Measurements from ENCODE around the gene AMOTL1. TPM values are rescaled to one million over a fixed set of nuclear protein-coding genes. Genes with fewer than 3 reads are reported as not detected.
"Not testable (repeated sequence)": the region's sequence is repeated elsewhere in the genome, so short reads cannot be mapped to it uniquely, and the experiment has no call there.

Gene AMOTL1
- total RNA-seq, 1 donor from 2014 or later: 4.8 TPM

GRCh38 chr11:94910779-94911178 is 142.6 kb downstream of the AMOTL1 start:
- intact Hi-C loops (cut with micrococcal nuclease): no loop called here
- H3K9me3 Mint-ChIP-seq: no peaks in the 10 kb centered on the region
- no peak overlapping the region for H3K4me3 Mint-ChIP-seq (ENCODE audit: low read depth)
- H3K4me1 Mint-ChIP-seq (ENCODE audit: low read depth): no peaks in the 10 kb centered on the region
- H3K36me3 Mint-ChIP-seq (ENCODE audit: low read depth): no peaks in the 10 kb centered on the region
- no peak overlapping the region for H3K27ac Mint-ChIP-seq
- peaks cover 5% of the 10 kb centered on the region for H3K27me3 Mint-ChIP-seq (ENCODE audit: low read depth)
- no peak for DNase-seq (ENCODE audit: low spot score)

GRCh38 chr11:94912806-94913205 is 144.7 kb downstream of the AMOTL1 start:
- H3K4me3 Mint-ChIP-seq (ENCODE audit: low read depth): no peak overlapping the region
- intact Hi-C loops (cut with micrococcal nuclease): no loop called here
- H3K4me1 Mint-ChIP-seq (ENCODE audit: low read depth): no peaks in the 10 kb centered on the region
- H3K27ac Mint-ChIP-seq: no peak overlapping the region
- no peaks in the 10 kb centered on the region for H3K9me3 Mint-ChIP-seq
- H3K27me3 Mint-ChIP-seq (ENCODE audit: low read depth): peaks cover 9% of the 10 kb centered on the region
- H3K36me3 Mint-ChIP-seq (ENCODE audit: low read depth): no peaks in the 10 kb centered on the region
- no peak for DNase-seq (ENCODE audit: low spot score)

GRCh38 chr11:94913718-94914394 is 145.7 kb downstream of the AMOTL1 start:
- not testable (repeated sequence) for H3K4me3 Mint-ChIP-seq (ENCODE audit: low read depth); H3K27ac Mint-ChIP-seq

GRCh38 chr11:94920311-94920710 is 152.2 kb downstream of the AMOTL1 start:
- H3K27ac Mint-ChIP-seq: no peak overlapping the region
- H3K4me1 Mint-ChIP-seq (ENCODE audit: low read depth): peaks cover 12% of the 10 kb centered on the region
- peaks cover 5% of the 10 kb centered on the region for H3K27me3 Mint-ChIP-seq (ENCODE audit: low read depth)
- peaks cover 6% of the 10 kb centered on the region for H3K36me3 Mint-ChIP-seq (ENCODE audit: low read depth)
- intact Hi-C loops (cut with micrococcal nuclease): no loop called here
- DNase-seq (ENCODE audit: low spot score): no peak
- H3K4me3 Mint-ChIP-seq (ENCODE audit: low read depth): no peak overlapping the region
- peaks cover 6% of the 10 kb centered on the region for H3K9me3 Mint-ChIP-seq

More at GRCh38 chr11:94913718-94914394, 145.7 kb downstream of the AMOTL1 start:
- H3K36me3 Mint-ChIP-seq (ENCODE audit: low read depth); intact Hi-C loops (cut with micrococcal nuclease); H3K9me3 Mint-ChIP-seq; H3K4me1 Mint-ChIP-seq (ENCODE audit: low read depth); H3K27me3 Mint-ChIP-seq (ENCODE audit: low read depth); DNase-seq (ENCODE audit: low spot score): not testable (repeated sequence)

GRCh38 chr11:94922321-94923003 is 154.3 kb downstream of the AMOTL1 start:
- H3K36me3 Mint-ChIP-seq (ENCODE audit: low read depth): peaks cover 14% of the 10 kb centered on the region
- no peak for DNase-seq (ENCODE audit: low spot score)
- no peak overlapping the region for H3K27ac Mint-ChIP-seq
- intact Hi-C loops (cut with micrococcal nuclease): no loop called here
- H3K27me3 Mint-ChIP-seq (ENCODE audit: low read depth): peaks cover 4% of the 10 kb centered on the region
- peaks cover 18% of the 10 kb centered on the region for H3K4me1 Mint-ChIP-seq (ENCODE audit: low read depth)
- H3K4me3 Mint-ChIP-seq (ENCODE audit: low read depth): no peak overlapping the region
- H3K9me3 Mint-ChIP-seq: peaks cover 14% of the 10 kb centered on the region

GRCh38 chr11:94923004-94923334 is 154.8 kb downstream of the AMOTL1 start:
- DNase-seq (ENCODE audit: low spot score): no peak
- H3K4me3 Mint-ChIP-seq (ENCODE audit: low read depth): no peak overlapping the region
- peaks cover 14% of the 10 kb centered on the region for H3K36me3 Mint-ChIP-seq (ENCODE audit: low read depth)
- no peak overlapping the region for H3K27ac Mint-ChIP-seq
- peaks cover 18% of the 10 kb centered on the region for H3K4me1 Mint-ChIP-seq (ENCODE audit: low read depth)
- intact Hi-C loops (cut with micrococcal nuclease): no loop called here
- H3K9me3 Mint-ChIP-seq: peaks cover 14% of the 10 kb centered on the region
- peaks cover 1% of the 10 kb centered on the region for H3K27me3 Mint-ChIP-seq (ENCODE audit: low read depth)

GRCh38 chr11:94924171-94924572 is 156.0 kb downstream of the AMOTL1 start:
- no peak overlapping the region for H3K4me3 Mint-ChIP-seq (ENCODE audit: low read depth)
- H3K27me3 Mint-ChIP-seq (ENCODE audit: low read depth): peaks cover 1% of the 10 kb centered on the region
- intact Hi-C loops (cut with micrococcal nuclease): no loop called here
- peaks cover 14% of the 10 kb centered on the region for H3K9me3 Mint-ChIP-seq
- H3K36me3 Mint-ChIP-seq (ENCODE audit: low read depth): peaks cover 14% of the 10 kb centered on the region
- peaks cover 22% of the 10 kb centered on the region for H3K4me1 Mint-ChIP-seq (ENCODE audit: low read depth)
- no peak overlapping the region for H3K27ac Mint-ChIP-seq
- no peak for DNase-seq (ENCODE audit: low spot score)

GRCh38 chr11:94924612-94925011 is 156.5 kb downstream of the AMOTL1 start:
- Mint-ChIP-seq H3K27ac (peak overlapping the region; percentile 31), H3K36me3 (ENCODE audit: low read depth) (peaks cover 14% of the 10 kb centered on the region), H3K9me3 (peaks cover 14% of the 10 kb centered on the region), H3K4me3 (ENCODE audit: low read depth) (no peak overlapping the region), H3K4me1 (ENCODE audit: low read depth) (peaks cover 22% of the 10 kb centered on the region), H3K27me3 (ENCODE audit: low read depth) (peaks cover 1% of the 10 kb centered on the region)
- no peak for DNase-seq (ENCODE audit: low spot score)
- intact Hi-C loops (cut with micrococcal nuclease): no loop called here

- Mint-ChIP-seq H3K27ac (peak overlapping the region; percentile 31), H3K4me3 (ENCODE audit: low read depth) (no peak overlapping the region), H3K4me1 (ENCODE audit: low read depth) (peaks cover 22% of the 10 kb centered on the region), H3K9me3 (peaks cover 14% of the 10 kb centered on the region), H3K27me3 (ENCODE audit: low read depth) (peaks cover 5% of the 10 kb centered on the region), H3K36me3 (ENCODE audit: low read depth) (peaks cover 14% of the 10 kb centered on the region)
- DNase-seq (ENCODE audit: low spot score): no peak
- intact Hi-C loops (cut with micrococcal nuclease): no loop called here
Measured at GRCh38 chr11:94925422-94926270, 157.5 kb downstream of the AMOTL1 start.

- DNase-seq (ENCODE audit: low spot score): no peak
- Mint-ChIP-seq H3K27me3 (ENCODE audit: low read depth) (peaks cover 5% of the 10 kb centered on the region), H3K27ac (no peak overlapping the region), H3K9me3 (peaks cover 14% of the 10 kb centered on the region), H3K36me3 (ENCODE audit: low read depth) (peaks cover 14% of the 10 kb centered on the region), H3K4me3 (ENCODE audit: low read depth) (no peak overlapping the region), H3K4me1 (ENCODE audit: low read depth) (peaks cover 22% of the 10 kb centered on the region)
- intact Hi-C loops (cut with micrococcal nuclease): no loop called here
Measured at GRCh38 chr11:94926271-94926625, 158.1 kb downstream of the AMOTL1 start.

Other genes starting within 250 kb of the AMOTL1 start
- 8.4 and 8.9 TPM in 2 replicates for gene FUT4, start 224.4 kb upstream of the AMOTL1 start, total RNA-seq
- gene PIWIL4, start 201.0 kb upstream of the AMOTL1 start, total RNA-seq: 0.67 and 0.84 TPM in 2 replicates
- 86.1 and 94.4 TPM in 2 replicates for gene CWC15, start 205.2 kb downstream of the AMOTL1 start, total RNA-seq
- 0.48 and 0.84 TPM in 2 replicates for gene KDM4D, start 205.4 kb downstream of the AMOTL1 start, total RNA-seq

Data from activated T-helper 2 cell treated with anti-CD3 and anti-CD28 coated beads, Interferon-gamma antibody, Interleukin-2, Interleukin-4, amounts not matched to agents 10 μg/mL and 5 μg/mL and 100 μg/mL, durations not matched to agents 14 hours and 24 hours and 36 hours (primary cell).